Mononuclear cell (primary cell): ENCODE data around the gene ARHGEF12. TPM values are rescaled to one million over a fixed set of nuclear protein-coding genes. Genes with fewer than 3 reads are reported as not detected.

ENCODE experiments used
- H3K27me3 ChIP-seq: 2 replicates; pipeline ENCODE4 v1.6.0; 2011; ENCODE audit warnings: low read length, control low read depth; ENCODE audit not compliant: insufficient read depth
- H3K4me1 ChIP-seq: 2 replicates; pipeline ENCODE4 v1.5.1; 2011; ENCODE audit warnings: mild to moderate bottlenecking, low read length, control low read depth; ENCODE audit not compliant: insufficient read depth
- H3K4me3 ChIP-seq: 2 replicates; pipeline ENCODE4 v1.5.1; 2011; ENCODE audit warnings: mild to moderate bottlenecking, low read length, moderate library complexity
- H3K9me3 ChIP-seq: 2 replicates; pipeline ENCODE4 v1.5.1; 2011; ENCODE audit warnings: low read depth, mild to moderate bottlenecking, control low read depth, low read length
- total RNA-seq: library from RNA; depleted of rRNA; stranded (reverse); fragments of >200 nt; gene quantifications from one replicate; pipeline ENCODE4 v1.2.3, GENCODE V29; 2012

ARHGEF12 gene
- total RNA-seq, 1 donor, result 12.9 TPM

- H3K4me3 ChIP-seq, result no peak overlapping the region
- peaks cover under 1% of the 10 kb centered on the region for H3K9me3 ChIP-seq
- peaks cover 22% of the 10 kb centered on the region for H3K27me3 ChIP-seq
- no peaks in the 10 kb centered on the region for H3K4me1 ChIP-seq
Measured at GRCh38 chr11:120383518-120384155, 47.4 kb downstream of the ARHGEF12 start.

DNA sequence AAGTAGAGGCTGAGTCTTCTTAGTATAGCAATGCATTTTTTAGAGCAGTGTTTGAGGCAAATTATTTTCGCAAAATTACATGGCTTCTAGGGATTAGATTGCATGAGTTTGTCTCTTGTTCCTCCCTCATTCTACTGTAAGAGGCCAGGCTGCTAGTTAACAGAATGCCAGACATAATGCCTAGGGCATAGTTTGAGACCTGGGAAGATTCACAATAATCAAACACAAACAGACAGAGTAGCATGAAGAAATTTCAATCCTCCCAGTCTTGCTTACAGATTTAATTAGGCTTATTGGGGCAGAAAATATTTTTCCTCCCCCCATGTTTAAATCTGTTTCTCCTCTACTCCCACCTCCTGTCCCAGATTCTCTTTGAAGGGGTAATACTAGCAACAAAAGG is 48.3 kb downstream of the ARHGEF12 start:
- no peaks in the 10 kb centered on the region for H3K9me3 ChIP-seq
- no peaks in the 10 kb centered on the region for H3K4me1 ChIP-seq
- H3K4me3 ChIP-seq, result no peak overlapping the region
- H3K27me3 ChIP-seq, result peaks cover 27% of the 10 kb centered on the region

DNA sequence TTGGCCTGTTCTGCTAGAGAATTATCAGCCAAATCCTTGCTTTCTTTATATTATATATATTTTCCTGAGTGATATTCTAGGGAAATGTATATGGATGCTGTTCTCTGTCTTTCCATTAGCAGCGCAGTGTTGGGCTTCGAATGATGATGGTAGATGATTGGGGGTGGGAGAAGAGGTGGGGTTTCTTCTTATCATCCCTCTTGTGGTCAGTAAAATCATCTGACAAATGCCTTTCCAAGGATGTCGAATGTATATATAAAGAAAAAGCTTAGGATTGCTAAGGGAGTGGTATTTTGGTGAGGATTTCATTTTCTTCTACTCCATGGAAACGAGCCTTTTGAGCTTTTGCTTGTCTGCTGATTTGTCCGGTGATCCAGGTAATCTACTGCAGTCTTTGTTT is 48.9 kb downstream of the ARHGEF12 start:
- Histone ChIP-seq H3K27me3 (peaks cover 33% of the 10 kb centered on the region), H3K4me3 (no peak overlapping the region), H3K4me1 (no peaks in the 10 kb centered on the region)

GRCh38 chr11:120385655-120386054 is 49.4 kb downstream of the ARHGEF12 start:
- H3K9me3 ChIP-seq, result no peaks in the 10 kb centered on the region
- no peak overlapping the region for H3K4me3 ChIP-seq
- peaks cover 36% of the 10 kb centered on the region for H3K27me3 ChIP-seq
- H3K4me1 ChIP-seq, result no peaks in the 10 kb centered on the region

More for the DNA sequence above, 48.9 kb downstream of the ARHGEF12 start:
- no peaks in the 10 kb centered on the region for H3K9me3 ChIP-seq

GRCh38 chr11:120386318-120386717 is 50.1 kb downstream of the ARHGEF12 start:
- H3K27me3 ChIP-seq, result peaks cover 33% of the 10 kb centered on the region
- no peaks in the 10 kb centered on the region for H3K4me1 ChIP-seq
- no peaks in the 10 kb centered on the region for H3K9me3 ChIP-seq
- H3K4me3 ChIP-seq, result no peak overlapping the region

- Histone ChIP-seq H3K27me3 (peaks cover 34% of the 10 kb centered on the region), H3K9me3 (no peaks in the 10 kb centered on the region)
Measured at GRCh38 chr11:120386774-120387371, 50.7 kb downstream of the ARHGEF12 start.

DNA sequence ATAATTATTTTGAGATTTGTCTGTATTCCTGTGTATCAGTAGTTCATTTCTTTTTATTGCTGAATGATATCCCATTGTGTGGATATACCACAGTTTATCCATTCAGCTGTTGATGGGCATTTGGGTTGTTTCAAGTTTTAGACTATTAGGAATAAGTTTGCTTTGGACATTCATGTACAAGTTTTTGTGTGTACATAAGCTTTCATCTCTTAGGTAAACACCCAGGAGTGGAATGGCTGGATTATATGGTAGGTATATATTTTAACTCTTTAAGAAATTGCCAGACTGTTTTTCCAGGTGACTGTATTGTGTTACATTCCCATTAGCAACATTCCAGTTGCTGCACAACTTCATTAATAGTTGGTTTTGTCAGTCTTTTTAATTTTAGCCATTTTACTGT is 52.0 kb downstream of the ARHGEF12 start:
- H3K9me3 ChIP-seq, result no peaks in the 10 kb centered on the region
- no peaks in the 10 kb centered on the region for H3K4me1 ChIP-seq
- no peak overlapping the region for H3K4me3 ChIP-seq
- H3K27me3 ChIP-seq, result peaks cover 42% of the 10 kb centered on the region

More at GRCh38 chr11:120386774-120387371, 50.7 kb downstream of the ARHGEF12 start:
- H3K4me3 ChIP-seq, result no peak overlapping the region
- H3K4me1 ChIP-seq, result no peaks in the 10 kb centered on the region

- H3K27me3 ChIP-seq, result peaks cover 33% of the 10 kb centered on the region
- no peaks in the 10 kb centered on the region for H3K4me1 ChIP-seq
Measured at GRCh38 chr11:120389693-120390584, 53.7 kb downstream of the ARHGEF12 start.

DNA sequence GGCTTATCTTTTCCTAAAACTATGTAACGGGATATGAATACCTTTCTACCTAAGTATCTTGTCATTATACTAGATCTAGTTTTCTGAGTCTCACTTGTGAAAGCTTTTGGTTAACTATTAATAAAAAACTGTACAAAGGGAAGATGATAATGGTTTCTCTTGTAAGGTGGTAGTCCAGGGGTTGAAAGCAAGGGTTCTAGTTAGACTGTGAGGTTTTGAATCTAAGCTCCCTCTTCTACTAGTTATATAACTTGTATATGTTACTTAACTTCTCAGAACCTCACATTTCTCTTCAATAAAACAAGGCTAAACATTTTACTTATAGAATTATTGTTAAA is 54.3 kb downstream of the ARHGEF12 start:
- H3K27me3 ChIP-seq, result peaks cover 29% of the 10 kb centered on the region

More at GRCh38 chr11:120389693-120390584, 53.7 kb downstream of the ARHGEF12 start:
- H3K4me3 ChIP-seq, result no peak overlapping the region
- no peaks in the 10 kb centered on the region for H3K9me3 ChIP-seq

DNA sequence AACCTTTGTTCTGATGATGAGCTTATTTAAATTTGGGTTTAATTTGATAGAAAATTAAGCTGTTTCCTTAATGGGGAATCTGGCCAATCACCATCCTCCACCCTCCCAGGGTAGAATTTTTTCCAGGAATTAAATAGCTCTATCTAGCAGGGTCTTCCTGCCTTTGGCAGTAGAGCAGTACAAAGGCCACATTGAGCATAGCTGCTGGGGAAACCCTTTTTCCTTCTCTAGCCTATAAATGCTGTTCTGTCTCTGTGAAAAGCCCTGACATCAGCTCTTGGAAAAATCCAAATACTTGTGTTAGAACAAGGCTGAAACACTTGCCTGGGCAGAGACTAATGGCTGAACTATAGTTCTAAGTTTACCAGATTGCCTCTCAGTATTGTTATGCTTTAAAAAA is 55.1 kb downstream of the ARHGEF12 start:
- H3K27me3 ChIP-seq, result peaks cover 29% of the 10 kb centered on the region
- H3K4me1 ChIP-seq, result no peaks in the 10 kb centered on the region
- H3K9me3 ChIP-seq, result no peaks in the 10 kb centered on the region
- no peak overlapping the region for H3K4me3 ChIP-seq

More for the DNA sequence above, 54.3 kb downstream of the ARHGEF12 start:
- Histone ChIP-seq H3K9me3 (no peaks in the 10 kb centered on the region), H3K4me3 (no peak overlapping the region), H3K4me1 (no peaks in the 10 kb centered on the region)

GRCh38 chr11:120391854-120392253 is 55.6 kb downstream of the ARHGEF12 start:
- H3K9me3 ChIP-seq, result no peaks in the 10 kb centered on the region
- peaks cover 30% of the 10 kb centered on the region for H3K27me3 ChIP-seq
- no peaks in the 10 kb centered on the region for H3K4me1 ChIP-seq
- no peak overlapping the region for H3K4me3 ChIP-seq

GRCh38 chr11:120392314-120392713 is 56.1 kb downstream of the ARHGEF12 start:
- Histone ChIP-seq H3K4me3 (no peak overlapping the region), H3K4me1 (no peaks in the 10 kb centered on the region), H3K27me3 (peaks cover 35% of the 10 kb centered on the region), H3K9me3 (no peaks in the 10 kb centered on the region)

DNA sequence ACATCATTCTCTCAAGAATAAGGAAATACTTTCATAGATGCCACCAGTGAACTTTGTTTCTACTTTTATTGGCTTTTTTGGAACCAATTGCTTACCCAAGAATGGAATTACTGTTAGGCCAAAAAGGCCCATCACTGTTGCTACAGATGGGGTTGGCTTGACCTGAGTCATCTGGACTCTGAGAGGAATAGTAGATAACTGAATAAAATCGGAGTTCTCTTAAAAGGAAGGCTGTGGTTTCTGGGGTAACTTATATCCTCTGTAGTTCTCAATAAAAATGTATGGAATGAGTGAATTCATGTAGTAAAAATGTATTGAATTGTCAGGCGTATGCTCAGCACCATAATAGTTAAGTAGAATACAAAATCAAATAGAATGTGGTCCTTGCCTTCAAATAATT is 56.6 kb downstream of the ARHGEF12 start:
- H3K4me1 ChIP-seq, result no peaks in the 10 kb centered on the region
- no peak overlapping the region for H3K4me3 ChIP-seq
- H3K9me3 ChIP-seq, result no peaks in the 10 kb centered on the region
- H3K27me3 ChIP-seq, result peaks cover 32% of the 10 kb centered on the region

GRCh38 chr11:120394119-120394518 is 57.9 kb downstream of the ARHGEF12 start:
- Histone ChIP-seq H3K9me3 (no peaks in the 10 kb centered on the region), H3K4me1 (no peaks in the 10 kb centered on the region), H3K27me3 (peaks cover 36% of the 10 kb centered on the region), H3K4me3 (no peak overlapping the region)

GRCh38 chr11:120395778-120396177 is 59.6 kb downstream of the ARHGEF12 start:
- Histone ChIP-seq H3K4me3 (no peak overlapping the region), H3K4me1 (no peaks in the 10 kb centered on the region), H3K27me3 (peaks cover 26% of the 10 kb centered on the region), H3K9me3 (no peaks in the 10 kb centered on the region)
